CD4-positive, alpha-beta T cell (primary cell): ENCODE data around the gene LSG1. TPM values are rescaled to one million over a fixed set of nuclear protein-coding genes. Genes with fewer than 3 reads are reported as not detected.
A peak's percentile ranks its signal among the peaks of the same experiment; 100 is the strongest.

ENCODE experiments used
- ATAC-seq: fragments of 200-7000 bp; cut with Tn5 transposase; one replicate; pipeline ENCODE4 v1.10.0; 2022; ENCODE audit warnings: mild to moderate bottlenecking; ENCODE audit not compliant: poor library complexity
- CTCF ChIA-PET: fragments of 350-600 bp; sonication (Branson Sonifier 250); formaldehyde crosslinking; loops from one replicate; lab custom pipeline; 2021; ENCODE audit warnings: antibody characterized with exemption, inconsistent platforms; lab: Charles Lee
- POLR2A ChIA-PET: fragments of 350-600 bp; sonication (Branson Sonifier 250); formaldehyde crosslinking; loops from one replicate; lab custom pipeline; 2021; ENCODE audit warnings: antibody characterized with exemption, inconsistent platforms; lab: Charles Lee
- DNase-seq, 14 experiments: peaks; one replicate each; pipeline ENCODE4 v3.0.0-alpha.2; 2013 to 2020; ENCODE audit warnings: mixed read lengths in 2 of 14
- H3K27ac ChIP-seq, 2 donors: one replicate each; pipeline versions ENCODE4 v1.5.1 to v1.7.0; 2013; ENCODE audit warnings: low read length in 2 of 2, low read depth in 1 of 2, mild to moderate bottlenecking in 1 of 2
- H3K27me3 ChIP-seq, 2 experiments: 1 replicate in 1 of 2; 2 replicates in 1 of 2; pipeline versions ENCODE4 v1.6.1 to v1.7.0; 2013; ENCODE audit warnings: low read length in 2 of 2, control low read depth in 1 of 2, mild to moderate bottlenecking in 1 of 2, moderate library complexity in 1 of 2; ENCODE audit not compliant: insufficient read depth in 2 of 2, control insufficient read depth in 1 of 2
- H3K36me3 ChIP-seq: one replicate; pipeline ENCODE4 v1.6.1; 2013; ENCODE audit warnings: low read length, control low read depth; ENCODE audit not compliant: insufficient read depth
- H3K4me1 ChIP-seq: one replicate; pipeline ENCODE4 v1.6.1; 2013; ENCODE audit warnings: low read length, control low read depth; ENCODE audit not compliant: insufficient read depth
- H3K4me3 ChIP-seq: one replicate; pipeline ENCODE4 v1.5.1; 2013; ENCODE audit warnings: mild to moderate bottlenecking, low read length, moderate library complexity
- H3K9me3 ChIP-seq, 2 experiments: 1 replicate in 1 of 2; 2 replicates in 1 of 2; pipeline versions ENCODE4 v1.6.1 to v1.7.0; 2013; ENCODE audit warnings: low read length in 2 of 2, mild to moderate bottlenecking in 2 of 2, control low read depth in 1 of 2, moderate library complexity in 1 of 2; ENCODE audit not compliant: control insufficient read depth in 1 of 2, insufficient read depth in 1 of 2
- H3K27ac Mint-ChIP-seq: one replicate; pipeline ENCODE4 v1.8.0; 2020; ENCODE audit warnings: mixed read lengths
- H3K27me3 Mint-ChIP-seq: one replicate; pipeline ENCODE4 v1.8.0; 2021; ENCODE audit warnings: mixed read lengths
- H3K36me3 Mint-ChIP-seq: one replicate; pipeline ENCODE4 v1.8.0; 2021; ENCODE audit warnings: low read depth, mixed read lengths
- H3K4me1 Mint-ChIP-seq: one replicate; pipeline ENCODE4 v1.8.0; 2021; ENCODE audit warnings: low read depth, mixed read lengths
- H3K4me3 Mint-ChIP-seq: one replicate; pipeline ENCODE4 v1.8.0; 2020; ENCODE audit warnings: mild to moderate bottlenecking, mixed read lengths
- H3K9me3 Mint-ChIP-seq: one replicate; pipeline ENCODE4 v1.8.0; 2020; ENCODE audit warnings: mixed read lengths
- intact Hi-C, 2 experiments: fragments of 100-400 bp; cut with DNase I in 1 of 2; cut with micrococcal nuclease in 1 of 2; formaldehyde crosslinking; loops; one replicate each; pipeline versions ENCODE4 v1.15.1 to v1.9.0; 2023 to 2025; cut with DNase I, micrococcal nuclease
- total RNA-seq, 174 experiments: library from RNA in 2 of 174; stranded (reverse) in 2 of 174; gene quantifications; one replicate each; pipeline ENCODE4 v1.2.3 and lab custom pipeline; 2021 to 2026
- TF ChIP-seq, protein P1 (sequence below): fragments of 200-600 bp; IDR thresholded peaks from one replicate; pipeline ENCODE4 v1.8.0; 2022; ENCODE audit warnings: antibody characterized with exemption, mild to moderate bottlenecking

Gene LSG1
- total RNA-seq, 2 experiments from 2014 or later: 37.9 to 44.6 TPM

DNA sequence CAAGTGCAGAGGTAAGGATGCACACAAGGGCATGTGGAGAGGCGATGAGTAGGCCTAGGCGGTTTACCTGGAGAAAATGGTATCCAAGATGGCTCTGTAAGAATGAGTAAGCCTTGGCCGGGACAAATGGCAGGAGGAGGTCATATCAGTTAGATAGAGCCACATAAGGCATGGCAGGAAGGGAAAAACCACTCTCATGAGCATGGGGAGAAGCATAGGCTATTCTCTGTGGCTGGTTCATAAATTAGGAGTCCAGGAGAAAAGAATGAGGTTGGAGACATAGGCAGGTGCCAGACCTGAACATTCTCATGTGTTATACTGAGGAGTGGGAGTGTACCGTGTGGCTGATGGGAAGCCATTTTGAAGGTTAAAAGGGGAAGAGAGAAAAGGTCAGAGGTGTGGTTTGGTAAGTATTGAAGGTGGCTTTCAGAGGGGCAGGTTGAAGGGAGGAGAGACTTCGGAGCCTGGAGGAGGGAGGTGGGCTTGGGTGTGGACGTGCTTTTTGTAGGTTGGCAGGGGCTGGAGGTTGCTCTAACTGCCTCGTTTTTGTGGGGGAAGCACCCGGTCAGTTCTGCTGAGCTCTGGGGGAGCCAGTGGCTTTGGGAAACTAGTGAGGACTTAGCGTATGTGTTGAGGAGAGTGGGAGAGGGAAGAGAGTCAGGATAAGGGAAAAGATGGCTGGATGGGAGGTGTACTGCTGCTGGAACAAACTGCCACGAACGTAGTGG lies 9.1 kb upstream of the LSG1 start:
- Mint-ChIP-seq H3K27ac (no peak overlapping the region), H3K4me3 (no peak overlapping the region), H3K9me3 (no peaks in the 10 kb centered on the region), H3K4me1 (peaks cover 24% of the 10 kb centered on the region), H3K36me3 (no peaks in the 10 kb centered on the region), H3K27me3 (peaks cover 9% of the 10 kb centered on the region)
- ChIA-PET CTCF (interaction anchor here (4.0 kb wide), 1 partner anchor 8 kb away, joined by 60 read pairs; the partner anchor contains the start of gene LSG1), POLR2A (interaction anchor here (0.8 kb wide), 1 partner anchor 9 kb away, joined by 3 read pairs; no protein-coding TSS in a partner anchor)
- ATAC-seq (no peak), DNase-seq (no peak)
- no peak overlapping the region for H3K4me3 ChIP-seq
- TF ChIP-seq, protein P1, sequence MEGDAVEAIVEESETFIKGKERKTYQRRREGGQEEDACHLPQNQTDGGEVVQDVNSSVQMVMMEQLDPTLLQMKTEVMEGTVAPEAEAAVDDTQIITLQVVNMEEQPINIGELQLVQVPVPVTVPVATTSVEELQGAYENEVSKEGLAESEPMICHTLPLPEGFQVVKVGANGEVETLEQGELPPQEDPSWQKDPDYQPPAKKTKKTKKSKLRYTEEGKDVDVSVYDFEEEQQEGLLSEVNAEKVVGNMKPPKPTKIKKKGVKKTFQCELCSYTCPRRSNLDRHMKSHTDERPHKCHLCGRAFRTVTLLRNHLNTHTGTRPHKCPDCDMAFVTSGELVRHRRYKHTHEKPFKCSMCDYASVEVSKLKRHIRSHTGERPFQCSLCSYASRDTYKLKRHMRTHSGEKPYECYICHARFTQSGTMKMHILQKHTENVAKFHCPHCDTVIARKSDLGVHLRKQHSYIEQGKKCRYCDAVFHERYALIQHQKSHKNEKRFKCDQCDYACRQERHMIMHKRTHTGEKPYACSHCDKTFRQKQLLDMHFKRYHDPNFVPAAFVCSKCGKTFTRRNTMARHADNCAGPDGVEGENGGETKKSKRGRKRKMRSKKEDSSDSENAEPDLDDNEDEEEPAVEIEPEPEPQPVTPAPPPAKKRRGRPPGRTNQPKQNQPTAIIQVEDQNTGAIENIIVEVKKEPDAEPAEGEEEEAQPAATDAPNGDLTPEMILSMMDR: no peak
- H3K36me3 ChIP-seq: no peaks in the 10 kb centered on the region
- H3K4me1 ChIP-seq: peaks cover 26% of the 10 kb centered on the region
- intact Hi-C loops: loop anchor here (5.0 kb wide), 1 partner anchor 841 kb away; no protein-coding TSS in a partner anchor
- no peak overlapping the region for H3K27ac ChIP-seq
- no peaks in the 10 kb centered on the region for H3K27me3 ChIP-seq
- H3K9me3 ChIP-seq: no peaks in the 10 kb centered on the region

DNA sequence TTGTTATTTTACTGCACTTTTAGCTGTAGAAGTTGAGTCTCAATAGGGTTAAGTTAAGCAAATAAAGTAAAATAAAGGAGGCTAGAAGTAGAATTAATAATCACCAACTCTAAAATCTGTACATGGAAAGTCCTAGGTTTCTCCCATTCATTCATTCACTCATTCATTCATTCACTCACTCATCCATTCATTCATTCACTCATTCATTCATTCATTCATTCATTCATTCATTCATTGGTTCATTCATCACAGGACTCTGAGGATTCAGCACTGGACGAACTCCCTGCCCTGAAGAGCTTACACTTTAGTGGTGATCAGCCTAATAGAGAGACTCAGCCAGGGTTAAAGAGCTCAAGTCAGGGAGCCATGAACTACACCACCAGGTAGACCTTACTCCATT lies 4.5 kb upstream of the LSG1 start:
- H3K4me1 Mint-ChIP-seq: peaks cover 20% of the 10 kb centered on the region
- no peak overlapping the region for H3K4me3 Mint-ChIP-seq
- H3K9me3 Mint-ChIP-seq: no peaks in the 10 kb centered on the region
- H3K36me3 ChIP-seq: no peaks in the 10 kb centered on the region
- no peak for DNase-seq
- TF ChIP-seq, protein P1: no peak
- ChIA-PET POLR2A (no interaction called here), CTCF (interaction anchor here (2.8 kb wide), 1 partner anchor 11 kb away, joined by 15 read pairs; no protein-coding TSS in a partner anchor)
- no peaks in the 10 kb centered on the region for H3K27me3 Mint-ChIP-seq
- H3K9me3 ChIP-seq: no peaks in the 10 kb centered on the region
- peaks cover 10% of the 10 kb centered on the region for H3K4me1 ChIP-seq
- H3K36me3 Mint-ChIP-seq: peaks cover 11% of the 10 kb centered on the region
- H3K27ac Mint-ChIP-seq: no peak overlapping the region
- no peak overlapping the region for H3K27ac ChIP-seq
- no peak for ATAC-seq
- intact Hi-C loops: loop anchor here in 1 of 2 experiments (10.0 kb wide), 1 partner anchor 868 kb away; the partner anchor contains the start of gene PPP1R2
- no peaks in the 10 kb centered on the region for H3K27me3 ChIP-seq
- H3K4me3 ChIP-seq: no peak overlapping the region

DNA sequence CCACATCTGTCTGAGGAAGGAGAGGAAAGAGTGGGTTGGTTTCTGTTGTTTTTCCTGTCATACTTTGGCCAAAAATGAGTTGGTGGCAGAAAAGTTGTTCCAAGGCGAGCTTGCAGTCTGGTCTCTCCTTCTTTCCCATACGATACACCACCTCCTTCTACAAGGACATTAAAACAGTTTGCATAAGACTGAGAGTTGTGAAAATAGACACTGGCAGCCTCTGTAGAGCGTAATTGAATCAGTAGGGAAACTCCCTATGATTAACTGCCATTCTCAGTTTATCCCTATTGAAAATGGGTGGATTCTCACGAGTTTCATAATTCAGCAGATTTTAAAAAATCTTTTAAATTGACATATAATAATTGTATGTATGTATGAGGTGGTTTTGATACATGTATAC lies 3.7 kb upstream of the LSG1 start:
- TF ChIP-seq, protein P1: no peak
- H3K4me1 Mint-ChIP-seq: peaks cover 25% of the 10 kb centered on the region

More for the DNA sequence above, 3.7 kb upstream of the LSG1 start:
- Mint-ChIP-seq H3K27ac (no peak overlapping the region), H3K9me3 (no peaks in the 10 kb centered on the region), H3K36me3 (peaks cover 14% of the 10 kb centered on the region), H3K4me3 (peak overlapping the region; percentile 1), H3K27me3 (no peaks in the 10 kb centered on the region)
- POLR2A ChIA-PET: no interaction called here
- Histone ChIP-seq H3K27ac (no peak overlapping the region), H3K27me3 (no peaks in the 10 kb centered on the region), H3K9me3 (no peaks in the 10 kb centered on the region), H3K4me1 (peaks cover 16% of the 10 kb centered on the region), H3K36me3 (no peaks in the 10 kb centered on the region), H3K4me3 (no peak overlapping the region)
- DNase-seq: no peak
- CTCF ChIA-PET: interaction anchor here (2.8 kb wide), 1 partner anchor 11 kb away, joined by 15 read pairs; no protein-coding TSS in a partner anchor
- intact Hi-C loops: loop anchor here in 1 of 2 experiments (10.0 kb wide), 1 partner anchor 869 kb away; the partner anchor contains the start of gene PPP1R2
- no peak for ATAC-seq
